GM18511 (cell line): ENCODE measurements around the gene SAT2.

Experiments used
- ATAC-seq: cut with Tn5 transposase; IDR thresholded peaks from one replicate; pipeline ENCODE4 v1.9.1; 2021; ENCODE audit warnings: mild to moderate bottlenecking, moderate library complexity; ENCODE audit not compliant: unreplicated experiment

SAT2 gene

DNA sequence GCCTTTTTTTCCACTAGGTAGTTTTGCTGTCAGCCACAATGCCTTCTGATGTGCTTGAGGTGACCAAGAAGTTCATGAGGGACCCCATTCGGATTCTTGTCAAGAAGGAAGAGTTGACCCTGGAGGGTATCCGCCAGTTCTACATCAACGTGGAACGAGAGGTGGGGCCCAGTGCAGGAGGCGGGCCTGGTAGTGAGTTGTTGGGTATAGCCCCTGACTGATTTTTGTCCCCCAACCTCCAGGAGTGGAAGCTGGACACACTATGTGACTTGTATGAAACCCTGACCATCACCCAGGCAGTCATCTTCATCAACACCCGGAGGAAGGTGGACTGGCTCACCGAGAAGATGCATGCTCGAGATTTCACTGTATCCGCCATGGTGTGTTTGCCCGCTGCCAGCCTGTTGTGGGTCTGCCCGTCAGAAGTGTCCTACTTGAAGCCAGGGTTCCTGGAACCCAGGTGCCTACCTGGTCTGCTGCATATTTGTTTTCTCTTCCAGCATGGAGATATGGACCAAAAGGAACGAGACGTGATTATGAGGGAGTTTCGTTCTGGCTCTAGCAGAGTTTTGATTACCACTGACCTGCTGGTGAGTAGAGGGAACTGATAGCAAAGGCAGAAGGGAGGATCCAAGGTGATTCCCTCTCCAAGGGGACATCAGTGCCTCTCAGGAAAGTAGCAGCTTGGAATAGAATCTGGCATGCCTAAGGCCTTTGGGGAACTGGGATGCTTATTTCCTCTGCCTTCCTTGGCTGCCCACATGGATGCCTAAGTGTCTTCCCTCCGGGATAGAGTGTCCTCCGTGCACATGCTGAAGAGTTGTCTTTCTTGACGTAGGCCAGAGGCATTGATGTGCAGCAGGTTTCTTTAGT is 50.1 kb downstream of the SAT2 start:
- ATAC-seq, result no peak

DNA sequence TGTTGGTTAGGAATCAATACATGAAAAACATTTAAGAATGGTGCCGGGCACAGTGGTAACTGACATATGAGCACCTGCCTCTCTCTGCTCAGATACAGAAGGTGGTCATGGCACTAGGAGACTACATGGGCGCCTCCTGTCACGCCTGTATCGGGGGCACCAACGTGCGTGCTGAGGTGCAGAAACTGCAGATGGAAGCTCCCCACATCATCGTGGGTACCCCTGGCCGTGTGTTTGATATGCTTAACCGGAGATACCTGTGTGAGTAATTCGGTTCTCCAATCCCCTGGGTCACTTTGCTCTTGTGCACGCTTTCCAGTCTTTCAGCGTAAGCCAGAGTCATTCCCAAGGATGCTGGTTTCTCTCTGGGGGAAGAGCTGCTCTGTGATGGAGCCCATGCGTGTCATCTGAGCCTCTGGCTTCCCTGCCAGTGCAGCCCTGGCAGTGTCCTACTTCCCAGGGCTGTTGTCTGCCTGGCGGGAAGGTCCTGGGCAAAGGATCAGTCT is 51.1 kb downstream of the SAT2 start:
- ATAC-seq, result no peak
